NB4 (cell line): ENCODE data around the gene KCNJ2.

Experiments
- DNase-seq: peaks from one replicate; pipeline ENCODE4 v3.0.0; 2010; ENCODE audit warnings: low read depth
- H3K4me3 ChIP-seq: one replicate; pipeline ENCODE4 v1.5.1; 2011; ENCODE audit warnings: mild to moderate bottlenecking, low read depth, low read length, moderate library complexity
- MYC ChIP-seq: IDR thresholded peaks from 2 replicates; pipeline ENCODE4 v1.6.1; 2011; ENCODE audit warnings: low read depth, low read length
- POLR2A ChIP-seq: IDR thresholded peaks from 2 replicates; pipeline ENCODE4 v1.6.1; 2011; ENCODE audit warnings: mild to moderate bottlenecking; ENCODE audit not compliant: insufficient read length; ENCODE audit errors: extremely low read depth
- TF ChIP-seq, protein P1 (sequence below): IDR thresholded peaks from 2 replicates; pipeline ENCODE4 v1.6.1; 2011; ENCODE audit warnings: low read depth, low read length
- TF ChIP-seq, protein P2 (sequence below): IDR thresholded peaks from one replicate; pipeline ENCODE4 v1.5.1; 2012; ENCODE audit warnings: low read depth, low read length

KCNJ2 gene

DNA sequence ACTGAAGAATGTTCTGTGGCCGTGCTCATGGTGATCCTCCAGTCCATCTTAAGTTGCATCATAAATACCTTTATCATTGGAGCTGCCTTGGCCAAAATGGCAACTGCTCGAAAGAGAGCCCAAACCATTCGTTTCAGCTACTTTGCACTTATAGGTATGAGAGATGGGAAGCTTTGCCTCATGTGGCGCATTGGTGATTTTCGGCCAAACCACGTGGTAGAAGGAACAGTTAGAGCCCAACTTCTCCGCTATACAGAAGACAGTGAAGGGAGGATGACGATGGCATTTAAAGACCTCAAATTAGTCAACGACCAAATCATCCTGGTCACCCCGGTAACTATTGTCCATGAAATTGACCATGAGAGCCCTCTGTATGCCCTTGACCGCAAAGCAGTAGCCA, 36.8 kb upstream of the KCNJ2 start:
- no peak overlapping the region for H3K4me3 ChIP-seq
- TF ChIP-seq POLR2A (no peak), MYC (no peak)
- TF ChIP-seq, protein P1, sequence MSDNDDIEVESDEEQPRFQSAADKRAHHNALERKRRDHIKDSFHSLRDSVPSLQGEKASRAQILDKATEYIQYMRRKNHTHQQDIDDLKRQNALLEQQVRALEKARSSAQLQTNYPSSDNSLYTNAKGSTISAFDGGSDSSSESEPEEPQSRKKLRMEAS: no peak
- TF ChIP-seq, protein P2, sequence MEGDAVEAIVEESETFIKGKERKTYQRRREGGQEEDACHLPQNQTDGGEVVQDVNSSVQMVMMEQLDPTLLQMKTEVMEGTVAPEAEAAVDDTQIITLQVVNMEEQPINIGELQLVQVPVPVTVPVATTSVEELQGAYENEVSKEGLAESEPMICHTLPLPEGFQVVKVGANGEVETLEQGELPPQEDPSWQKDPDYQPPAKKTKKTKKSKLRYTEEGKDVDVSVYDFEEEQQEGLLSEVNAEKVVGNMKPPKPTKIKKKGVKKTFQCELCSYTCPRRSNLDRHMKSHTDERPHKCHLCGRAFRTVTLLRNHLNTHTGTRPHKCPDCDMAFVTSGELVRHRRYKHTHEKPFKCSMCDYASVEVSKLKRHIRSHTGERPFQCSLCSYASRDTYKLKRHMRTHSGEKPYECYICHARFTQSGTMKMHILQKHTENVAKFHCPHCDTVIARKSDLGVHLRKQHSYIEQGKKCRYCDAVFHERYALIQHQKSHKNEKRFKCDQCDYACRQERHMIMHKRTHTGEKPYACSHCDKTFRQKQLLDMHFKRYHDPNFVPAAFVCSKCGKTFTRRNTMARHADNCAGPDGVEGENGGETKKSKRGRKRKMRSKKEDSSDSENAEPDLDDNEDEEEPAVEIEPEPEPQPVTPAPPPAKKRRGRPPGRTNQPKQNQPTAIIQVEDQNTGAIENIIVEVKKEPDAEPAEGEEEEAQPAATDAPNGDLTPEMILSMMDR: no peak
- no peak for DNase-seq

DNA sequence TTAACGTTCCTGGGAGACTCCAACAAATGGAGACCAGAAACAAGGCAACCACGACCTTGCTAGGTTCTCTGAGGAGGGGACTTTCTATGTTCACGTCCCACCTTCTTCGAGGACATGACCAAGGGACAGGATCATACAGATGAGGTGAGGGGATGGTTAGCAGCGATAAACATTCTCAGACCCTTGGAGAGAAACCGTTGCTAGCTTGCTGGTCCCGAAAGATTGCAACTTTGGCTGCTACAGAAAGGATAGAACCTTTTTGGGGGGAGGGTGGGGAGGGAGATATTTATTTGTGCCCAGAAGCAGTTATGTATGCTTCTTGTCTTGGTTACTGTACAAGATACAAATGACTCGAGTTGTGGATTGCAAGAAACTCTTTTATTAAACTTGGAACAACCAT, 35.3 kb upstream of the KCNJ2 start:
- no peak for TF ChIP-seq MYC
- no peak for TF ChIP-seq POLR2A
- TF ChIP-seq, protein P2: no peak
- TF ChIP-seq, protein P1: no peak
- H3K4me3 ChIP-seq: no peak overlapping the region
- no peak for DNase-seq

DNA sequence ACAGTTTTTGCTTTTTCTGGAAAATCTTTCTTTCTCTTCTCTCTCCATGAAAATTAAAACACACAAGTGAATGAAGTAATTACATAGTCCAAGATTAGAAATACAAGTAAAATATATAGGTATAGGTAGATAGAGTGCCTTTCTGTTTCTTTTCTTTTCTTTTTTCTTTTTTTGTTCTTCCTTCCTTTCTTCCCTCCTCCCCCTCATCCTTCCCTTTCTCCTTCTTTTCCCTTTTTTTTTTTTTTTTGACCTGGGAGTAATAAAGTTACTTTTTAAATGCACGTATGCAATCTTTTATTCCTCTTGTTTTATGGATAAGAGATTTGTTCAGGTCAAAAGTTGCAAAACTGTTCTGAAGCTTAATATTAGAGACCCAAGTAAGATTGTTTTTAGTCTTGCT, 34.6 kb upstream of the KCNJ2 start:
- no peak overlapping the region for H3K4me3 ChIP-seq
- TF ChIP-seq, protein P1: no peak
- TF ChIP-seq, protein P2: no peak
- TF ChIP-seq POLR2A (no peak), MYC (no peak)
- no peak for DNase-seq

DNA sequence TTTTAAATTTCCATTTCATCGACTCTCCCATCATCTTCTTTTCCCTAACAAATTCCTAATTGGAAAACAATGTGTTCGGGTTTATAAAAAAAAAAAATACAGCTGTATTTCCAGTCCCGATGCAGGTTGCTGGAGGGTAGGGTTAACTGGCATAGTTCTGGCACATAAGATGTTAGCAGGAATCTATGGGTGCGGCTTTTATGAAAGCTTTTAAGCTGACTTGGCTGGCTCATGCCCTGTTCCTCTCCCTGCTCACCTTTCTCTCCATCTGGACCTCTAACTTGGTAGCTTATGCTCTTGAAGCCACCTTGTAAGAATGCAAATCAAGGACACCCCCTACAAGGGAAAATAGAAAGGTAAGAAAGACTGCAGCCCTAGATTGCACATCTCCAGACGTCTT, 33.2 kb upstream of the KCNJ2 start:
- DNase-seq: no peak
- H3K4me3 ChIP-seq: no peak overlapping the region
- no peak for TF ChIP-seq POLR2A
- TF ChIP-seq MYC: no peak
- TF ChIP-seq, protein P2: no peak
- TF ChIP-seq, protein P1: no peak

DNA sequence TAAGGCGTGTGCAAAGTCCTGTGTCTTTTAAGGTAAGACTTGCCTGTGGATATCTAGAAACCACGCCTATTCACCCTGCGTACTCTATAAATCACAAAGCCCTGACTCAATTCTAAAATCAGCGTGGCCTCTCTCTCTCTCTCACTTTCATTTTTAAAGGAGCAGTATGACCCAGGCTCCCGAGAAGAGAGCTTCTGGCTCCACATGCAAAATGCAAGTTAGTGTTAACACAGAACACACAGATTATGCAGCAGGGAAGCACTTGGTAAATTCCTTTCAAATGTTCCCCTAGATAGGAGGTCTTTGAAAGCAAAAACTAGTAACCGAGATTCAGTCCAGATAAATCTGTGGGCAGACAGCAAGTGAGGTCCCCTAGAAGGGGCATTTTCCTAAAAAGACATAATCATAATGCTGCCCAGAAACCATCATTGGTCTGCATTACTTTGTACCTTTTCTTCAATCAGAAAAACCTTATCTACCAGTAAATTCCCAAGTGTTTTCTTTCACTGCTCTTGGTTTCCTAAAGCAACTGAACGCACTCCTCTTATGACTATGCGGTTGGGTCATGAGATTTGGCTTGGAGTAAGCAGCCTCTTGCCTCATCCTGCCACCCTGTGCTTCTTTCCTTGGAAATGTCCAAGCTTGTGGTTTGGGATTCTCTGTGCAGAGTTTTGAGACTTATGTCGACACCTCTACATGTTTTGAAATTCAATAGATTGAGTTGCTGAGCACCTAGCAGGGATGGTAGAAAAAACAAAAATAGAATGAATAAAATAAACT, 31.7 kb upstream of the KCNJ2 start:
- TF ChIP-seq, protein P1: no peak
- no peak overlapping the region for H3K4me3 ChIP-seq
- DNase-seq: no peak

DNA sequence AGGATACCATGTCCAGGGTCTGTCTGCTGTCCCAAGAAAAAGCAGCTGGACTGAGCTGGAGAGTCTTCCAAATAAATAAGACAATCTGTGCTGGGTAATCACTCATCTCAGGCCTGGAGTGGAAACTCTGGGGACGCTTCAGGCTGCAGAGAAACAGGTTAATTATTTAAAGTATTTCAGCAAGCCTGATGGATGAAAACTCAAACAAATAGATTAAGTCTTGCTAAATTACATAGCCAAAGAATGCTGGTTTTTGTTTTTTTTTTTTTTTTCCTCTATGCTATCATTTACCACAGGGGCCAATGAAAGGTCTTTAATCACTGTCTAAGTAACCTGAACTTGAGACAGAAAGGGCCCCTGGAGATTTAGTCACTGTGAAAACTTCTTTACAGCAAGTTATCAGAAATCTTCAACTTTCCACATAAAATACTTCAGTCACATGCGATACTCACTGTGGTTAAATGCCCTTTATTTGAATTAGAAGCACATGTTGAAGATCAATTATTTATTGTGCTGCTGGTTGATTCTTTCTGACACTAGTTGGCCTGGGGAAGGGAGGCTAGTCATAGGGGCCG, 31.0 kb upstream of the KCNJ2 start:
- DNase-seq: no peak
- TF ChIP-seq POLR2A: no peak
- TF ChIP-seq, protein P2: no peak
- no peak for TF ChIP-seq MYC
- TF ChIP-seq, protein P1: no peak
- H3K4me3 ChIP-seq: no peak overlapping the region
